BE2C (cell line): ENCODE measurements around the gene MCMBP.

Experiments used
- DNase-seq: peaks from one replicate; pipeline ENCODE4 v3.0.0-alpha.2; 2020
- H3K27me3 ChIP-seq: fragments of 250-450 bp; sonication (Bioruptor Pico); 2 replicates; pipeline ENCODE4 v1.5.1; 2020; ENCODE audit warnings: mild to moderate bottlenecking
- H3K36me3 ChIP-seq: fragments of 250-450 bp; sonication (Bioruptor Pico); 2 replicates; pipeline ENCODE4 v1.5.1; 2020; ENCODE audit warnings: mild to moderate bottlenecking
- H3K4me1 ChIP-seq: fragments of 250-450 bp; sonication (Bioruptor Pico); 2 replicates; pipeline ENCODE4 v1.5.1; 2020
- H3K4me3 ChIP-seq: 2 replicates; pipeline ENCODE4 v1.5.1; 2011; ENCODE audit warnings: low read depth, low read length
- H3K9me3 ChIP-seq: fragments of 250-450 bp; sonication (Bioruptor Pico); 2 replicates; pipeline ENCODE4 v1.5.1; 2020
- TF ChIP-seq, protein P1 (sequence below): IDR thresholded peaks from 2 replicates; pipeline ENCODE4 v1.5.1; 2012; ENCODE audit warnings: mild to moderate bottlenecking, low read depth, low read length

MCMBP gene

GRCh38 chr10:119807960-119808697, 64.5 kb downstream of the MCMBP start:
- Histone ChIP-seq H3K27me3 (no peaks in the 10 kb centered on the region), H3K4me1 (no peaks in the 10 kb centered on the region), H3K4me3 (no peak overlapping the region), H3K36me3 (no peaks in the 10 kb centered on the region), H3K9me3 (no peaks in the 10 kb centered on the region)
- TF ChIP-seq, protein P1, sequence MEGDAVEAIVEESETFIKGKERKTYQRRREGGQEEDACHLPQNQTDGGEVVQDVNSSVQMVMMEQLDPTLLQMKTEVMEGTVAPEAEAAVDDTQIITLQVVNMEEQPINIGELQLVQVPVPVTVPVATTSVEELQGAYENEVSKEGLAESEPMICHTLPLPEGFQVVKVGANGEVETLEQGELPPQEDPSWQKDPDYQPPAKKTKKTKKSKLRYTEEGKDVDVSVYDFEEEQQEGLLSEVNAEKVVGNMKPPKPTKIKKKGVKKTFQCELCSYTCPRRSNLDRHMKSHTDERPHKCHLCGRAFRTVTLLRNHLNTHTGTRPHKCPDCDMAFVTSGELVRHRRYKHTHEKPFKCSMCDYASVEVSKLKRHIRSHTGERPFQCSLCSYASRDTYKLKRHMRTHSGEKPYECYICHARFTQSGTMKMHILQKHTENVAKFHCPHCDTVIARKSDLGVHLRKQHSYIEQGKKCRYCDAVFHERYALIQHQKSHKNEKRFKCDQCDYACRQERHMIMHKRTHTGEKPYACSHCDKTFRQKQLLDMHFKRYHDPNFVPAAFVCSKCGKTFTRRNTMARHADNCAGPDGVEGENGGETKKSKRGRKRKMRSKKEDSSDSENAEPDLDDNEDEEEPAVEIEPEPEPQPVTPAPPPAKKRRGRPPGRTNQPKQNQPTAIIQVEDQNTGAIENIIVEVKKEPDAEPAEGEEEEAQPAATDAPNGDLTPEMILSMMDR = no peak
- DNase-seq = no peak

GRCh38 chr10:119806334-119807130, 66.1 kb downstream of the MCMBP start:
- Histone ChIP-seq H3K4me1 (no peaks in the 10 kb centered on the region), H3K4me3 (no peak overlapping the region), H3K9me3 (no peaks in the 10 kb centered on the region), H3K27me3 (no peaks in the 10 kb centered on the region), H3K36me3 (no peaks in the 10 kb centered on the region)
- TF ChIP-seq, protein P1 = no peak
- no peak for DNase-seq

DNA sequence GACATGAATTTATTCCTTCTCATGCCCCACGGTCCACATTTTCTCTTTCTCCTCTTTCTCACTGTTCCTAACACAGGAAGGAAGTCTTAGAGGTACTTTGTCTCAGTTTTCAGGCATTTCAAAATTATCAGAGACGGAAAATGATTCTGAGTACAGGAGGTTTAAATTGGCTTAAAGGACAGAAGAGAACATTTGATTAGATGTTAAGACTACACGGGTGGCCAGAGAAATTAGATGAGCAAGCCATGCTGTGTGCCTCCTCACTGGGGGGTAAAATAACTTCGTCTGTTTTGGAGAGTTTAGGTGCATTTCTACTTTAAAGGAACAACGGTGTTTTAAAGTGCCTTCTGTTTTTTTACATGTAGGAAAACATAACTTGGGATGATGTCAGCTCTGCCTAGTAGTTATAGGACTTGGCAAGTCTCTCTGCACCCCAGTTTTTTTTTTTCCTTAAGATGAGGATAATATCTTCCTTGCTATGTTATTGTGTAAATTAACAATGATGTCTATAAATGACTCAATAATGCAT, 66.9 kb downstream of the MCMBP start:
- Histone ChIP-seq H3K9me3 (no peaks in the 10 kb centered on the region), H3K27me3 (no peaks in the 10 kb centered on the region), H3K4me1 (no peaks in the 10 kb centered on the region), H3K4me3 (no peak overlapping the region), H3K36me3 (no peaks in the 10 kb centered on the region)
- TF ChIP-seq, protein P1 = no peak
- DNase-seq = no peak

DNA sequence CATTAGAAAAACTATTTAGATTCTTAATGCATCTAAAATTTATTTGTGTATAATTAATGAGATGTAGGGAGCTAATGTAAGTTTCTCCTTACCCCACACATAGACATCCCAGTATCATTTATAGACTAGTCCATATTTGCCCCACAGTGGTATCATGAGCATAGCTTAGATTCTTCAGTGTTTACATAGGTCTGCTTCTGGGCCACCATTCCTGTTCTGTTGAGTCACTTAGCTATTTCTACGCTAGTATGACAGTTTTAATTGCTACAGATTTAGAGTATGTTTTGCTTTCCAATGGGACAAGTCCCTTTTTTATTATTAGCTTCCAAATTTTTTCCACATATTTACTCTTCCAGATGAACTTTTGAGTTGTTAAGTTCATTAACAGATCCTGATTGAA, 69.4 kb downstream of the MCMBP start:
- no peaks in the 10 kb centered on the region for H3K9me3 ChIP-seq
- H3K36me3 ChIP-seq = no peaks in the 10 kb centered on the region
- no peaks in the 10 kb centered on the region for H3K4me1 ChIP-seq
- no peaks in the 10 kb centered on the region for H3K27me3 ChIP-seq
- no peak overlapping the region for H3K4me3 ChIP-seq
- TF ChIP-seq, protein P1 = no peak
- DNase-seq = no peak

DNA sequence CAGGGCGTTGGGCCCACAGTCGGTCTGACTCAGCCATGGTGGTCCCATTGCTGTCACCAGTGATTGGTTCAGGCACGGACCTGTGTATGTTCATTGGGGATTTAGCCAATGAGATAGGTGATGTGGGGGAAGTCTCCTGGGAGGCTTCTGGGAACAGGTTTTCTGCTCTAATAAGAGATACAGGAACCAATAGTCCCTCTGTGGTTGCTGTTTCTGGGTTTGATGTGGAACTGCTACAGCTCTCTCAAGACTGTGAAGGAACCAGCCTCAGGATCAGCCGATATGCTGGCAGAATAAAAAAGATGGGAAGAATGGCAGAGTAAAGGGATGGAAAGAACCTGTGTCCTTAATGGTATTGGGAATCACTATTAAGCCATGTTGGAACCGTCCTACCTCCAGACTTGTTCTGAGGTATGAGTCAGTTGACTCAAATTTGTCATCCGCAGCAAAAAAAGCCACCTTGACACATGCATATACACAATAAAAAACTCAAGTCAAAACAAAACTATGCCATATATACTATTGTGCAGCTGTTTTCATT, 70.6 kb downstream of the MCMBP start:
- no peak for DNase-seq
- TF ChIP-seq, protein P1 = no peak
- Histone ChIP-seq H3K27me3 (no peaks in the 10 kb centered on the region), H3K4me1 (no peaks in the 10 kb centered on the region), H3K4me3 (no peak overlapping the region), H3K36me3 (no peaks in the 10 kb centered on the region), H3K9me3 (no peaks in the 10 kb centered on the region)

DNA sequence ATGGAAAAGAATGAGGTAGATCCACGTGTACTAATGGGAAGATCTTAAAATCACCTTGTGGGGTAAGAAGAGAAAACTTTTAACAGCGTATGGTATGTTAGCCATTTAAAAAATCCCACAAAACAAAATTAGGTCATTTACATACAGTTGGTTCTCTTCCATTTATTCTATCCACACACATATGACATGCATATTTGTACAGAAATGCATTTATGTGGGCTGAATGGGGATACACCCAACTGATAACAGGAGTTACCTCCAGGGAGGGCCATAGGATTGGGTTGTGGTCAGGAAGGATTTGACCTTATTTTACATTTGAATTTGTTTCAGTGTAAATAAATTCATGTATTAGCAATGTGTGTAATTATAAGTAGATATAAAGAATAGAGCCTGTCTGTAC, 71.5 kb downstream of the MCMBP start:
- H3K9me3 ChIP-seq = no peaks in the 10 kb centered on the region
- DNase-seq = no peak
- TF ChIP-seq, protein P1 = no peak
- no peaks in the 10 kb centered on the region for H3K36me3 ChIP-seq
- no peaks in the 10 kb centered on the region for H3K4me1 ChIP-seq
- H3K4me3 ChIP-seq = no peak overlapping the region
- H3K27me3 ChIP-seq = no peaks in the 10 kb centered on the region
